HG03280 (cell line): ENCODE results near the gene INPP5J.
"Not testable (repeated sequence)": the region's sequence is repeated elsewhere in the genome, so short reads cannot be mapped to it uniquely, and the experiment has no call there.

Experiments
- ATAC-seq: cut with Tn5 transposase; IDR thresholded peaks from one replicate; pipeline ENCODE4 v1.9.1; 2021; ENCODE audit warnings: mild to moderate bottlenecking, moderate library complexity; ENCODE audit not compliant: unreplicated experiment

INPP5J gene

GRCh38 chr22:31122532-31123291 lies at the start of gene INPP5J:
TSS of gene INPP5J (plus strand) at chr22:31122966. CDS start at chr22:31123015, 49 bp downstream.
- no peak for ATAC-seq

- ATAC-seq, result not testable (repeated sequence)
Observed at GRCh38 chr22:31073125-31073524, 49.6 kb upstream of the INPP5J start.

GRCh38 chr22:31073545-31074145 lies 49.1 kb upstream of the INPP5J start:
- not testable (repeated sequence) for ATAC-seq

GRCh38 chr22:31075961-31076360 lies 46.8 kb upstream of the INPP5J start:
- ATAC-seq, result no peak

GRCh38 chr22:31077681-31078080 lies 45.1 kb upstream of the INPP5J start:
- no peak for ATAC-seq

GRCh38 chr22:31078389-31078788 lies 44.4 kb upstream of the INPP5J start:
- not testable (repeated sequence) for ATAC-seq

- no peak for ATAC-seq
Observed at GRCh38 chr22:31079095-31079642, 43.6 kb upstream of the INPP5J start.

GRCh38 chr22:31080164-31080847 lies 42.5 kb upstream of the INPP5J start:
- no peak for ATAC-seq

- peak; percentile 57 for ATAC-seq
Observed at GRCh38 chr22:31080848-31081649, 41.7 kb upstream of the INPP5J start, which contains the start of gene SMTN. TSS of gene SMTN (plus strand) at chr22:31081318. CDS start at chr22:31083259, 1,941 bp downstream.

GRCh38 chr22:31081963-31082605 lies 40.7 kb upstream of the INPP5J start:
- ATAC-seq, result no peak

GRCh38 chr22:31082606-31083376 lies 40.0 kb upstream of the INPP5J start:
- ATAC-seq, result no peak

GRCh38 chr22:31083377-31083768 lies 39.4 kb upstream of the INPP5J start:
- no peak for ATAC-seq

- no peak for ATAC-seq
Observed at GRCh38 chr22:31083923-31084810, 38.6 kb upstream of the INPP5J start.

- ATAC-seq, result peak; percentile 68
Observed at GRCh38 chr22:31084811-31085492, 37.8 kb upstream of the INPP5J start.

GRCh38 chr22:31085493-31085824 lies 37.3 kb upstream of the INPP5J start:
- ATAC-seq, result no peak

- no peak for ATAC-seq
Observed at GRCh38 chr22:31085928-31086327, 36.8 kb upstream of the INPP5J start.

- ATAC-seq, result no peak
Observed at GRCh38 chr22:31086703-31087330, 35.9 kb upstream of the INPP5J start.
